Measurements from ENCODE around the gene PRDX3.
"Not testable (repeated sequence)": the region's sequence is repeated elsewhere in the genome, so short reads cannot be mapped to it uniquely, and the experiment has no call there.

Gene PRDX3

DNA sequence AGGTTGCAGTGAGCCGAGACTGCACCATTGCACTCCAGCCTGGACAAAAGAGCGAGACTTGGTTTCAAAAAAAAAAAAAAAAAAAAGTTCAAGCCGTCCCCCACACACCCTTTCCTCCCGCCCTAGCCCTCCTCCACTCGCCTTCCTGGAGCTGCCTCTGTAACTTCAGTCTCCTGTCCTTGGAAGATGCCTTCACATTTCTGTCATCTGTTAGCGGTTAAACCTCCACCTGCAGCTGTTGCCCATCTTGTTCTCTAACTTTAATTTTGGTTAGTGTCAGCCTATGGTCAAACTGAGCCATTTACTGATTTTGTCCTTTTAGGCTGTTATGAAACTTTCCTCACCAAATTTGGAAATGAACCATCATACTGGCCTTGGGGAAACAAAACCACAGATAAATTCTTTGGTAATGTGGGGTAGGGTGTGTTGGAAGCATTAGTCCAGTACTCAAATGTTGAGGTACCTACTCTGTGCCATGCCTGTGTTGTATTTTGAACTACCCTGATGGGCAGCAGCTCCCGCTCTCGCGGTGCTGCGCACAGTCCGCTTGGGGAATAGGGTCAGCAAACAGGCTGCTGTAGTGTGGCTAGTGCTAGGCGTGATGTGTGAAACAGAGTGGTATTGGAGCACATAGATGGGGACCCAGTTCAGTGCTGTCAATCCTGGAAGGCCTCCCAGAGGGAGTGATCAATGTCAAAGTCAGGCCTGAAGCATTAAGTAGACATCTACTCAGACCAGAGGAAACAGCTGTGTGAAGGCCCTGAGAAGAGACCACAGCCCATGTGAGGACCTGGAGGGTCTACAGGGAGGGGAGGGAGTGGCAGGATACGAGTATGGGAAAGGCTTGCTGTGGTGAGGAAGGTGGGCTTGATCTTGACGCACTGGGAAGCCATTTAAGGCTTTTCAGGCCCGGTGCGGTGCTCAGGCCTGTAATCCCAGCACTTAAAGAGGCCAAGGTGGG, 40.0 kb downstream of the PRDX3 start:
- CTCF ChIA-PET: interaction anchor here (0.6 to 3.0 kb wide), 8 partner anchors 10 to 356 kb away, joined by 3 to 28 read pairs (median 3); no protein-coding TSS in a partner anchor
- Mint-ChIP-seq H3K9me3 (no peaks in the 10 kb centered on the region), H3K27ac (peak overlapping the region; percentile 67), H3K4me3 (no peak overlapping the region), H3K36me3 (peaks cover 42% of the 10 kb centered on the region), H3K27me3 (no peaks in the 10 kb centered on the region), H3K4me1 (peaks cover 40% of the 10 kb centered on the region)
- no peak for DNase-seq

DNA sequence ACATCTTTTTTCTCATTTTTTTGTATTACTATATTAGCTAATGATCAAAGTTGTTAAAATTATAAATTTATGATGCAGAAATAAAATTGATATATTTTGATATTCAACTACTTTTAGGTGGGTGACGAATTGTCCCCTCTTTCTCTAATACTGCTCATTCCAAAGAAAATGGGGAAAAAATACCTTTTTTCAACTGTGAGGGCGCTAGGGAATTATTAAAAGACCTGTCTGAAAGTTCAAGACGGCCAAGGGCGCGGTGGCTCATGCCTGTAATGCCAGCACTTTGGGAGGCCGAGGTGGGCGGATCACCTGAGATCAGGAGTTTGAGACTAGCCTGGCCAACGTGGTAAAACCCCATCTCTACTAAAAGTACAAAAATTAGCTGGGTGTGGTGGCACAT, 40.7 kb downstream of the PRDX3 start:
- CTCF ChIA-PET: interaction anchor here (0.7 to 3.0 kb wide), 3 partner anchors 61 to 356 kb away, joined by 3 to 28 read pairs (median 3); no protein-coding TSS in a partner anchor
- H3K9me3 Mint-ChIP-seq: not testable (repeated sequence)

GRCh38 chr10:119136084-119136483, 42.5 kb downstream of the PRDX3 start:
- Mint-ChIP-seq H3K4me1 (peaks cover 66% of the 10 kb centered on the region), H3K36me3 (peaks cover 59% of the 10 kb centered on the region)
- CTCF ChIA-PET: no interaction called here

More for the DNA sequence above, 40.7 kb downstream of the PRDX3 start:
- H3K27ac Mint-ChIP-seq, H3K4me3 Mint-ChIP-seq, DNase-seq, H3K27me3 Mint-ChIP-seq: not testable (repeated sequence)
- H3K36me3 Mint-ChIP-seq: peaks cover 48% of the 10 kb centered on the region
- peaks cover 48% of the 10 kb centered on the region for H3K4me1 Mint-ChIP-seq

GRCh38 chr10:119135513-119135881, 43.1 kb downstream of the PRDX3 start:
- Mint-ChIP-seq H3K4me3 (no peak overlapping the region), H3K36me3 (peaks cover 60% of the 10 kb centered on the region)
- CTCF ChIA-PET: no interaction called here

More at GRCh38 chr10:119136084-119136483, 42.5 kb downstream of the PRDX3 start:
- H3K4me3 Mint-ChIP-seq: peak overlapping the region; percentile 10
- DNase-seq: no peak
- H3K9me3 Mint-ChIP-seq: no peaks in the 10 kb centered on the region
- no peaks in the 10 kb centered on the region for H3K27me3 Mint-ChIP-seq
- peak overlapping the region; percentile 62 for H3K27ac Mint-ChIP-seq

DNA sequence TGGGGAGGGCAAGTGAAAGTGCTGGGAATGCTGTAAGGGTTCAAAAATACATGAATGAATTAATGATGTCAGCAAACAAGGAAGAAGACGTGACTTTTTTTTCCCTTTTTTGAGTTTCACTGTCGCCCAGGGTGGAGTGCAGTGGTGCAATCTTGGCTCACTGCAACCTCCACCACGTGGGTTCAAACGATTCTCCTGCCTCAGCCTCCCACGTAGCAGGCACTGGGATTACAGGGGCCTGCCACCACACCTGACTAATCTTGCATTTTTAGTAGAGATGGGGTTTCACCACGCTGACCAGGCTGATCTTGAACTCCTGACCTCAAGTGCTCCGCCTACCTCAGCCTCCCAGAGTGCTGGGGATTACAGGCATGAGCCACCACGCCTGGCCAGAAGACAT, 44.7 kb downstream of the PRDX3 start:
- Mint-ChIP-seq H3K4me1 (peaks cover 73% of the 10 kb centered on the region), H3K4me3 (no peak overlapping the region), H3K9me3 (no peaks in the 10 kb centered on the region), H3K27ac (peak overlapping the region; percentile 99), H3K36me3 (peaks cover 63% of the 10 kb centered on the region), H3K27me3 (no peaks in the 10 kb centered on the region)
- no peak for DNase-seq
- CTCF ChIA-PET: no interaction called here

More at GRCh38 chr10:119135513-119135881, 43.1 kb downstream of the PRDX3 start:
- no peaks in the 10 kb centered on the region for H3K27me3 Mint-ChIP-seq
- H3K4me1 Mint-ChIP-seq: peaks cover 72% of the 10 kb centered on the region
- peak overlapping the region; percentile 57 for H3K27ac Mint-ChIP-seq
- H3K9me3 Mint-ChIP-seq: no peaks in the 10 kb centered on the region
- no peak for DNase-seq

GRCh38 chr10:119132521-119133345, 45.9 kb downstream of the PRDX3 start:
- CTCF ChIA-PET: interaction anchor here (1.0 to 2.3 kb wide), 4 partner anchors 28 to 77 kb away, joined by 3 to 7 read pairs (median 5); no protein-coding TSS in a partner anchor
- Mint-ChIP-seq H3K9me3 (no peaks in the 10 kb centered on the region), H3K36me3 (peaks cover 66% of the 10 kb centered on the region), H3K4me1 (peaks cover 63% of the 10 kb centered on the region), H3K27ac (peak overlapping the region; percentile 99), H3K27me3 (no peaks in the 10 kb centered on the region), H3K4me3 (peak overlapping the region; percentile 79)
- DNase-seq: no peak

- H3K27me3 Mint-ChIP-seq: no peaks in the 10 kb centered on the region
- peak overlapping the region; percentile 99 for H3K27ac Mint-ChIP-seq
- DNase-seq: peak; percentile 65
- H3K4me3 Mint-ChIP-seq: peak overlapping the region; percentile 79
- H3K4me1 Mint-ChIP-seq: peaks cover 63% of the 10 kb centered on the region
- peaks cover 66% of the 10 kb centered on the region for H3K36me3 Mint-ChIP-seq
- CTCF ChIA-PET: interaction anchor here (0.8 to 2.3 kb wide), 8 partner anchors 11 to 78 kb away, joined by 3 to 7 read pairs (median 4); no protein-coding TSS in a partner anchor
- no peaks in the 10 kb centered on the region for H3K9me3 Mint-ChIP-seq
Measured at GRCh38 chr10:119131512-119132240, 46.9 kb downstream of the PRDX3 start.

GRCh38 chr10:119129721-119130120, 48.9 kb downstream of the PRDX3 start:
- Mint-ChIP-seq H3K4me3 (no peak overlapping the region), H3K36me3 (peaks cover 67% of the 10 kb centered on the region), H3K9me3 (no peaks in the 10 kb centered on the region), H3K27ac (peak overlapping the region; percentile 55), H3K4me1 (peaks cover 53% of the 10 kb centered on the region), H3K27me3 (no peaks in the 10 kb centered on the region)
- CTCF ChIA-PET: no interaction called here
- no peak for DNase-seq

- Mint-ChIP-seq H3K27ac (no peak overlapping the region), H3K36me3 (peaks cover 58% of the 10 kb centered on the region), H3K4me1 (peaks cover 17% of the 10 kb centered on the region), H3K27me3 (no peaks in the 10 kb centered on the region), H3K4me3 (no peak overlapping the region), H3K9me3 (no peaks in the 10 kb centered on the region)
- CTCF ChIA-PET: no interaction called here
- no peak for DNase-seq
Measured at GRCh38 chr10:119125942-119126341, 52.7 kb downstream of the PRDX3 start.

GRCh38 chr10:119120875-119121274, 57.7 kb downstream of the PRDX3 start:
- CTCF ChIA-PET: interaction anchor here (1.0 kb wide), 1 partner anchor 10 kb away, joined by 5 read pairs; no protein-coding TSS in a partner anchor

DNA sequence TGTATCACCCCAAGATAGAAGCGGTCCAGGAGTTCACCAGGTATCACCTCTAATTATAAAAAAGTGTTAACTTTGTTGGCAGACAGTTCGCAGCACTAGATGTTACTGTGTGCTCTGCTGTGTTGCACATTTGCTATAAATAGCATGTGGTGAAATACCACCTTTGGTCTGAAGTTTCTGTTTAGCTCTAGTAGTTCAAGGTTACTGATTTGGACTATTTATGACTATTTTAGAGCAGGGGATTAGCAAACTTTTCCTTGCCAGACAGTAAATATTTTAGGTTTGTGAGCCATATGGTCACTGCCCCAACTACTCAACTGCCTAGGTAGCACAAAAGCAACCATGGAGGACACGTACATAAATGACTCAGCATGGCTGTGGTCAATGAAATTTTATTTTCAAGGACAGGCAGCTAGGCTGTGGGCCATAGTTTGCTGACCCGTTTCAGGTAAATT, 58.2 kb downstream of the PRDX3 start:
- H3K4me1 Mint-ChIP-seq: peaks cover 11% of the 10 kb centered on the region

More at GRCh38 chr10:119120875-119121274, 57.7 kb downstream of the PRDX3 start:
- peaks cover 46% of the 10 kb centered on the region for H3K36me3 Mint-ChIP-seq
- H3K27ac Mint-ChIP-seq: peak overlapping the region; percentile 33
- no peaks in the 10 kb centered on the region for H3K27me3 Mint-ChIP-seq
- peaks cover 11% of the 10 kb centered on the region for H3K4me1 Mint-ChIP-seq
- H3K4me3 Mint-ChIP-seq: no peak overlapping the region
- no peak for DNase-seq
- H3K9me3 Mint-ChIP-seq: no peaks in the 10 kb centered on the region

GRCh38 chr10:119119400-119119799, 59.2 kb downstream of the PRDX3 start:
- CTCF ChIA-PET: no interaction called here
- no peak for DNase-seq
- peaks cover 14% of the 10 kb centered on the region for H3K4me1 Mint-ChIP-seq
- H3K27me3 Mint-ChIP-seq: no peaks in the 10 kb centered on the region
- H3K9me3 Mint-ChIP-seq: no peaks in the 10 kb centered on the region
- H3K4me3 Mint-ChIP-seq: no peak overlapping the region
- H3K27ac Mint-ChIP-seq: no peak overlapping the region
- H3K36me3 Mint-ChIP-seq: peaks cover 50% of the 10 kb centered on the region

More for the DNA sequence above, 58.2 kb downstream of the PRDX3 start:
- no peak for DNase-seq
- H3K36me3 Mint-ChIP-seq: peaks cover 45% of the 10 kb centered on the region
- H3K27ac Mint-ChIP-seq: peak overlapping the region; percentile 49
- no peaks in the 10 kb centered on the region for H3K9me3 Mint-ChIP-seq
- CTCF ChIA-PET: interaction anchor here (1.0 kb wide), 1 partner anchor 11 kb away, joined by 5 read pairs; no protein-coding TSS in a partner anchor
- no peaks in the 10 kb centered on the region for H3K27me3 Mint-ChIP-seq
- no peak overlapping the region for H3K4me3 Mint-ChIP-seq

- Mint-ChIP-seq H3K4me3 (no peak overlapping the region), H3K4me1 (peaks cover 23% of the 10 kb centered on the region), H3K9me3 (no peaks in the 10 kb centered on the region), H3K36me3 (peaks cover 60% of the 10 kb centered on the region), H3K27me3 (no peaks in the 10 kb centered on the region), H3K27ac (no peak overlapping the region)
- no peak for DNase-seq
- CTCF ChIA-PET: no interaction called here
Measured at GRCh38 chr10:119118231-119118630, 60.4 kb downstream of the PRDX3 start.
